Fibroblast of villous mesenchyme (primary cell): ENCODE data around the gene THSD4. TPM values are rescaled to one million over a fixed set of nuclear protein-coding genes. Genes with fewer than 3 reads are reported as not detected.

Source experiments
- DNase-seq: peaks from one replicate; pipeline ENCODE4 v3.0.0-alpha.2; 2010; ENCODE audit warnings: low read depth
- H3K4me3 ChIP-seq: 2 replicates; pipeline ENCODE4 v1.5.1; 2011; ENCODE audit warnings: low read depth, mild to moderate bottlenecking, low read length
- total RNA-seq: library from RNA; depleted of rRNA; stranded (reverse); fragments of >200 nt; gene quantifications from 2 replicates; pipeline ENCODE4 v1.2.3, GENCODE V29; 2012
- TF ChIP-seq, protein P1 (sequence below): IDR thresholded peaks from 2 replicates; pipeline ENCODE4 v1.5.1; 2012; ENCODE audit warnings: low read depth, mild to moderate bottlenecking, low read length; ENCODE audit not compliant: insufficient read depth

The THSD4 gene
- total RNA-seq, 1 donor = 76.4 TPM

DNA sequence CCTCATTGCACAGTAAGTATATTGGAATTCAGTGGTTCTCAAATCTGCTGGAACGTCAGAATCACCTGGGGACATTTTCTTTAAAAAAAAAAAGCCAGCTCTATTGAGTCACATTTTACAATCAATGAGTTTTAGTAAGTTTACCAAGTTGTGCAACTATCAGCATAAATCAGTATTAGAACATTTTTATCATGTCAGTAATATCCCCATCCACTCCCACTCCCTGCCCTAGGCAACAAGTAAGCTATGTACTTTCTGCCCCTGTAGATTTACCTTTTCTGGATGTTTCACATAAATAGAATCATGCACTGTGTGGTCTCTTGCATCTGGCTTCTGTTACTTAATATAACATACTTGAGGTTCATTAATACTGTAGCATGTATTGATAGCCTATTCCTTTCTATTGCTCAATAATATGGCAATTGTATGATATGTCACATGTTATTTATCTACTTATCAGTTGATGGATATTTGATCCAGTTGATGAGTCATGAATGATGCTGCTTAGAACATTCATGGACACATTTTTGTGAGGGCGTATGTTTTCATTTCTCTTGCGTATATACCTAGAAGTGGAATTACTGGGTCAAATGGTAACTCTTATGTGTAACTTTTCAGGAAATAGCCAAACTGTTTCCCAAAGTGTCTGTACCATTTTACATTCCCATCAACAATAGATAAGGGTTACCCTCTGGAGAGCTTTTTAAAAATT is 180.5 kb downstream of the THSD4 start:
- DNase-seq = peak; percentile 83

DNA sequence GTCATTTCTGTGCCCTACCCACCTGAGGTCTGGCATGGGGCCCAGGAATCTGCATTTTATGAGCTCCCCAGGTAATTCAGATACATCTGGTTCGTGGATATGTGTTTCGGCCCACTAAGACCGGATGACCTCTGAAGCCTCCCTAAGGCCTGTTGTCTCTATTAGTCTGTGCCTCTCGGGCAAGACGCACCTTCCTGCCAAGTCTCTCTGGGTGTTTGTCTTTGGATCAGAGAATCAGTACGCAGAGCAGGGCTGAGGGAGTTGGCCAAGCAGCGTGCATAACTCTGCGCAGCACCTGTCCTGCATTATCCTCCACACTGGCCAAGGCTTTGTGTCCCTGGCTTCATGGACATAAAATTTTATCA is 181.0 kb downstream of the THSD4 start:
- TF ChIP-seq, protein P1, sequence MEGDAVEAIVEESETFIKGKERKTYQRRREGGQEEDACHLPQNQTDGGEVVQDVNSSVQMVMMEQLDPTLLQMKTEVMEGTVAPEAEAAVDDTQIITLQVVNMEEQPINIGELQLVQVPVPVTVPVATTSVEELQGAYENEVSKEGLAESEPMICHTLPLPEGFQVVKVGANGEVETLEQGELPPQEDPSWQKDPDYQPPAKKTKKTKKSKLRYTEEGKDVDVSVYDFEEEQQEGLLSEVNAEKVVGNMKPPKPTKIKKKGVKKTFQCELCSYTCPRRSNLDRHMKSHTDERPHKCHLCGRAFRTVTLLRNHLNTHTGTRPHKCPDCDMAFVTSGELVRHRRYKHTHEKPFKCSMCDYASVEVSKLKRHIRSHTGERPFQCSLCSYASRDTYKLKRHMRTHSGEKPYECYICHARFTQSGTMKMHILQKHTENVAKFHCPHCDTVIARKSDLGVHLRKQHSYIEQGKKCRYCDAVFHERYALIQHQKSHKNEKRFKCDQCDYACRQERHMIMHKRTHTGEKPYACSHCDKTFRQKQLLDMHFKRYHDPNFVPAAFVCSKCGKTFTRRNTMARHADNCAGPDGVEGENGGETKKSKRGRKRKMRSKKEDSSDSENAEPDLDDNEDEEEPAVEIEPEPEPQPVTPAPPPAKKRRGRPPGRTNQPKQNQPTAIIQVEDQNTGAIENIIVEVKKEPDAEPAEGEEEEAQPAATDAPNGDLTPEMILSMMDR = no peak
- no peak for DNase-seq
- H3K4me3 ChIP-seq = no peak overlapping the region

More for the DNA sequence above, 180.5 kb downstream of the THSD4 start:
- TF ChIP-seq, protein P1 = no peak
- no peak overlapping the region for H3K4me3 ChIP-seq

DNA sequence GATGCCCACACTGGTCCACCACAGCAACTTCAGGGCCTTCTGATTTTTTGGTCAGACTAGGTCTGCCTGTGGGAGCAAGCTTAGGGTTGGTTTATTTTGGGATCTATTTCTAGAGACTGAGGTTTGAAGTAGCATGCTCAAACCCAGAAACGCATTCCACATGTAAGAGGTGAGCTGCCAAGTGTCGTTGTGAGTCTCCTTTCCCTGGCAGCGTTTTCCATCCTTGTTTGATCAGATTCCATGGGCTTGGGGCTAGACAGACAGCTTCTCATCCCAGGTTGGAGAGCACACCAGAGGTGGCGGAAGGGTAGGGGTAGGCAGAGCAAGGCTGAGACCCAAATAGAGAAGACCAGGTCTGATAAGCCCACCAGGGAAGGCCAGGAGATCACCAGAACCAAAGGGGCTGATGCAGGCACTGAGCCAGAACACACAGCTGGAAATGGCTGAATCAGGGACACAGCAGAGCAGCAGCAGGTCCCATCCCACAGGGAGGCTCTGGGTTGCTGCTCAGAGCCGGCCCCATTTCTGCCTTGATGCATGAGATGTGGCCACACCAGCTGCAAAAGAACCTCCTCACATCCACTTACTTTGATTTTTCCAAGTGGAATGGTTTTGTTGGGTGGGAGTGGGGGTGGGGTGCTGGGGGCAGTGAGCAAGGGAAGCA is 186.8 kb downstream of the THSD4 start:
- DNase-seq = no peak
- H3K4me3 ChIP-seq = no peak overlapping the region
- TF ChIP-seq, protein P1 = no peak

DNA sequence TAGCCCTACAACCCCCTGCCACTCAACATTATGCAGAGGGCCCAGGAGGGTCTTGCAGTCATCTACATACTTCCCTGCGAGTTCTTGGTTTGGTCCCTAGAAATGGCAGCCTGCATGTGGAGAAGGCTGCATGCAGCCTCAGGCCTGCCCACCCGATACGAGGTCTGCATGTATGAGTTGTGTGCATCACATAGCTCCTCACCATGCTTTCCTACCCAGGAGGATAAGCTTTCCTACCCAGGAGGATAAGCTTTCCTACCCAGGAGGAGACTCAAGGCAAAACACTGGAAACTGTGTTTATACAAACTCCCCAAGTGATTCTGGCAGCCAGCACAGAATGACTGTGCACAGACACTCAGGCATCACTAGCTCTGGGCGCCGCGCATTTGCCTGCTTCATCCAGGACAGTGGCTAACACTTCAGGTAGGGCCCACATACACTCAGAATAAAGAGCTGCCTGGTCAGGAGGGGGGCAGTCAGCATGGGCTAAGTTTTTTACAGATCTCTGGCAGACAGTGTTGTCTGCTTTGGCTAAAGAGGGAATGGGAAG is 187.7 kb downstream of the THSD4 start:
- H3K4me3 ChIP-seq = no peak overlapping the region
- TF ChIP-seq, protein P1 = no peak
- DNase-seq = no peak

DNA sequence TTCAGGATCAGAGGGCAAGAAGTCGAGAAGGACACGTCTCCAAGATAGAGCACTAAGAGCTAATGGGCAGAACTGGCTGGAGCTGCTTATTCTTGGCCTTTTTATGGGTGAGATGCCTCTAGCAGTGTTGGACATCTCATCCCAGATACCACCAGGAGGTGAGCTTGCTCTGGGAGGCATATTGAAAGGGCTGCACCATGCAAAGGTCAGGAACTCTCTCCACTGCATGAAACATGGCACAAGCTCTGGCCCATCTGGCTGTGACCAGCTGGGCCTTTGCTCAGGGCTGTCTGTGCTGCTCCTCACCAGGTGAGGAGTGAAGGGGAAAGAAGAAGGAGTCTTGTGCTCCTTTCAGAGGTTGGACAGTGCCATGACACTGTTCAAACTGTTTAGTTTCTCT is 188.7 kb downstream of the THSD4 start:
- TF ChIP-seq, protein P1 = no peak
- H3K4me3 ChIP-seq = no peak overlapping the region
- DNase-seq = no peak

DNA sequence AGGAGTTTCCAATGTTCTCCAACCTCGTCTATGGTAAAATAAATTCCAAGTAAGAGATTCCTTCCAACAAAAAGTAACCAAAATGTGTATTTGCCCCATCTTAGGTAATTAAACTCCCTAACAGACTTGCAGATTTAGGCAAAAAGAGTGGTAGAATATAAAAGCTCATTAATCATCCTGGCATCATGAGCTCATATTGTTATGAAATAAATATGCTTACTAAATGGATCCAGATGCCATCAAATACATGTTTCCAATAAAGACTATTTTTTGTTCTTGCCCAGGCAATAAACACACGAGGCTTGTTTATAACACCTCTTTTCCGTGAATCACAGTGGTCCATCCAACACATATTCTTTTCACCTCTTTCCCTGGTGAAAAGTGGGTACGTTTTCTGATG is 189.4 kb downstream of the THSD4 start:
- no peak for DNase-seq
- no peak overlapping the region for H3K4me3 ChIP-seq
- TF ChIP-seq, protein P1 = no peak
